Adrenal gland (tissue), 5 donors: Measurements from ENCODE around the gene RBM19.

Source experiments
- POLR2A ChIP-seq, 2 donors: fragments of 450-650 bp; IDR thresholded peaks; one replicate each; pipeline ENCODE4 v1.6.1; 2017; ENCODE audit warnings: antibody characterized with exemption in 2 of 2, mild to moderate bottlenecking in 2 of 2, moderate library complexity in 1 of 2
- TF ChIP-seq, protein P1 (sequence below), 6 experiments: fragments of 450-650 bp in 4 of 6; fragments of 200-600 bp in 2 of 6; sonication (generic) in 1 of 6; IDR thresholded peaks; 1 replicate in 5 of 6; 2 replicates in 1 of 6; pipeline versions ENCODE4 v1.5.1 to v1.8.0; 2016 to 2021; ENCODE audit warnings: antibody characterized with exemption in 6 of 6, mild to moderate bottlenecking in 2 of 6, moderate library complexity in 1 of 6
- donor health status: DM: no; HTN: no; CAD: no.

DNA sequence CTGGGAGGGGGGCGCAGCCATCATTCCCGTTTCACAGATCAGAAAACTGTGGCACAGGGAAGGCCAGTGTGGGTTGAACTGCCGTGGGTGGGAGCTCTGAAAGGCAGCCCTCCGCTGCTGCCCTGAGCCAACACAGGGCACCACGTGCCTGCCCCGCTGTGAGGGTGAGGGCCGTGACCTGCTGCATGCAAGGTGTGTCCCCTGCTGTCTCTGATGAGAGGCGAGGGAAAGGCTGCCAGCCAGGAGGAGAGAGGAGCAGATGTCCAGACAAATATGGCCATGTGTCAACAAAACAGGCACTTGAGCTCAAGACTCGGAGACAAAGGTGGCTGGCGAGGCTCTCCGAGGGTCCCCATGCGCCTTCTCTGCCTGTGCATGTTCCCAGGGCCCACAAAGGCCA is 108.8 kb downstream of the RBM19 start:
- TF ChIP-seq, protein P1, sequence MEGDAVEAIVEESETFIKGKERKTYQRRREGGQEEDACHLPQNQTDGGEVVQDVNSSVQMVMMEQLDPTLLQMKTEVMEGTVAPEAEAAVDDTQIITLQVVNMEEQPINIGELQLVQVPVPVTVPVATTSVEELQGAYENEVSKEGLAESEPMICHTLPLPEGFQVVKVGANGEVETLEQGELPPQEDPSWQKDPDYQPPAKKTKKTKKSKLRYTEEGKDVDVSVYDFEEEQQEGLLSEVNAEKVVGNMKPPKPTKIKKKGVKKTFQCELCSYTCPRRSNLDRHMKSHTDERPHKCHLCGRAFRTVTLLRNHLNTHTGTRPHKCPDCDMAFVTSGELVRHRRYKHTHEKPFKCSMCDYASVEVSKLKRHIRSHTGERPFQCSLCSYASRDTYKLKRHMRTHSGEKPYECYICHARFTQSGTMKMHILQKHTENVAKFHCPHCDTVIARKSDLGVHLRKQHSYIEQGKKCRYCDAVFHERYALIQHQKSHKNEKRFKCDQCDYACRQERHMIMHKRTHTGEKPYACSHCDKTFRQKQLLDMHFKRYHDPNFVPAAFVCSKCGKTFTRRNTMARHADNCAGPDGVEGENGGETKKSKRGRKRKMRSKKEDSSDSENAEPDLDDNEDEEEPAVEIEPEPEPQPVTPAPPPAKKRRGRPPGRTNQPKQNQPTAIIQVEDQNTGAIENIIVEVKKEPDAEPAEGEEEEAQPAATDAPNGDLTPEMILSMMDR (IDR thresholded peaks at IDR 0.05): no peak
- TF ChIP-seq POLR2A (IDR thresholded peaks at IDR 0.05): no peak
